Omental fat pad (tissue), 4 donors: Measurements from ENCODE around the gene RTKN2. TPM values are rescaled to one million over a fixed set of nuclear protein-coding genes. Genes with fewer than 3 reads are reported as not detected.
"Not testable (repeated sequence)": the region's sequence is repeated elsewhere in the genome, so short reads cannot be mapped to it uniquely, and the experiment has no call there.

Experiments used
- ATAC-seq: fragments of 150-250 bp; one replicate; pipeline ENCODE4 v1.9.1; 2016; ENCODE audit warnings: mild to moderate bottlenecking, moderate library complexity; ENCODE audit not compliant: low FRiP score
- DNase-seq: peaks from one replicate; pipeline ENCODE4 v3.0.0-alpha.2; 2019; ENCODE audit warnings: low spot score
- total RNA-seq, 4 donors: library from RNA; depleted of rRNA; stranded (reverse); fragments of >200 nt; gene quantifications; one replicate each; pipeline ENCODE4 v1.1.0, GENCODE V29; 2016
- TF ChIP-seq, protein P1 (sequence below), 3 donors: fragments of 450-650 bp; IDR thresholded peaks; one replicate each; pipeline ENCODE4 v1.5.1; 2016 to 2017; ENCODE audit warnings: antibody characterized with exemption in 3 of 3, mild to moderate bottlenecking in 3 of 3, moderate library complexity in 2 of 3

Gene RTKN2
- total RNA-seq, 4 donors from 2014 or later, result 0.09 to 0.48 (median 0.38) TPM; not detected in 1

DNA sequence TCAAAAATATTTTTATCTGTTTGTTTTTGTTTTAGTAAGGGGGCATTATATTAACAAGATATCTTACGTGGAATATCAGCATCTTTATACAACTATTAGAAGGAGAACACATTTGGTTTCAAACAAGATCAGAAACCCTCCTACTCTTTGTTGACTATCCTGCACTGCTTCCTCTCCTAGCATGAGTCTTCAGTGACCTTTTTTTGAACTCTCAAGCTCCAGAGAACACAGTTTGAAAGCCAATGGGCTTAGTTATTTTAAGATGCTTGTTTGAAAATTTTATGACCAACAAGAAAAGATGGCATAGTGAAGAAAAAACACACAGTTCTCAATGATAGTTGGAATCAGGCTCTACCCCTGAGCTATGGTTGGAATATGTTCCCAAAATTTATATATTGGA is 37.2 kb upstream of the RTKN2 start:
- no peak for DNase-seq
- ATAC-seq, result no peak
- TF ChIP-seq, protein P1, sequence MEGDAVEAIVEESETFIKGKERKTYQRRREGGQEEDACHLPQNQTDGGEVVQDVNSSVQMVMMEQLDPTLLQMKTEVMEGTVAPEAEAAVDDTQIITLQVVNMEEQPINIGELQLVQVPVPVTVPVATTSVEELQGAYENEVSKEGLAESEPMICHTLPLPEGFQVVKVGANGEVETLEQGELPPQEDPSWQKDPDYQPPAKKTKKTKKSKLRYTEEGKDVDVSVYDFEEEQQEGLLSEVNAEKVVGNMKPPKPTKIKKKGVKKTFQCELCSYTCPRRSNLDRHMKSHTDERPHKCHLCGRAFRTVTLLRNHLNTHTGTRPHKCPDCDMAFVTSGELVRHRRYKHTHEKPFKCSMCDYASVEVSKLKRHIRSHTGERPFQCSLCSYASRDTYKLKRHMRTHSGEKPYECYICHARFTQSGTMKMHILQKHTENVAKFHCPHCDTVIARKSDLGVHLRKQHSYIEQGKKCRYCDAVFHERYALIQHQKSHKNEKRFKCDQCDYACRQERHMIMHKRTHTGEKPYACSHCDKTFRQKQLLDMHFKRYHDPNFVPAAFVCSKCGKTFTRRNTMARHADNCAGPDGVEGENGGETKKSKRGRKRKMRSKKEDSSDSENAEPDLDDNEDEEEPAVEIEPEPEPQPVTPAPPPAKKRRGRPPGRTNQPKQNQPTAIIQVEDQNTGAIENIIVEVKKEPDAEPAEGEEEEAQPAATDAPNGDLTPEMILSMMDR (IDR thresholded peaks at IDR 0.05), result no peak

- TF ChIP-seq, protein P1 (IDR thresholded peaks at IDR 0.05), result no peak
- no peak for ATAC-seq
- no peak for DNase-seq
These were observed 35.3 kb upstream of the RTKN2 start for GRCh38 chr10:62303922-62304321.

DNA sequence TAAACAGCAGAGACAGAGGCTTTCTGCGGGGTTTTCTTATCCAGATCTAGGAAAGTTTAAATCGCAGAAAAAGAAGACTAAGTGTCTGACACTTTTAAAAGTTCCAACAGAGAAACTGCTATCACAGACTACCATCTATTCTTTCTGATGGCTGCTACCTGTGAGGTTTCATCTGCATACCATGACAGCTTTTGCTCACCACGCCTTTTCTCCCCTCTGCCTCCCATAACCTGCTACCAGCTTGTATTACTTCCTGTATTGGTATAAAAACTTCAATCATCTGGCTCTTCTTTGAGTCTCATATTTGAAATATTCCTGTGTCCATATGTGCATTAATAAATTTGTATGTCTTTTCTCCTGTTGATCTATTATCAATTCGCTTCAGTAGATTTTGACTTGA is 34.1 kb upstream of the RTKN2 start:
- ATAC-seq, result no peak
- TF ChIP-seq, protein P1 (IDR thresholded peaks at IDR 0.05), result no peak
- DNase-seq, result no peak

- TF ChIP-seq, protein P1 (IDR thresholded peaks at IDR 0.05), result no peak
- no peak for ATAC-seq
- DNase-seq, result no peak
These were observed 29.2 kb upstream of the RTKN2 start for GRCh38 chr10:62297857-62298256.

- DNase-seq (no peak), ATAC-seq (no peak)
- TF ChIP-seq, protein P1 (IDR thresholded peaks at IDR 0.05), result no peak
These were observed 15.6 kb upstream of the RTKN2 start for GRCh38 chr10:62284221-62284620.

DNA sequence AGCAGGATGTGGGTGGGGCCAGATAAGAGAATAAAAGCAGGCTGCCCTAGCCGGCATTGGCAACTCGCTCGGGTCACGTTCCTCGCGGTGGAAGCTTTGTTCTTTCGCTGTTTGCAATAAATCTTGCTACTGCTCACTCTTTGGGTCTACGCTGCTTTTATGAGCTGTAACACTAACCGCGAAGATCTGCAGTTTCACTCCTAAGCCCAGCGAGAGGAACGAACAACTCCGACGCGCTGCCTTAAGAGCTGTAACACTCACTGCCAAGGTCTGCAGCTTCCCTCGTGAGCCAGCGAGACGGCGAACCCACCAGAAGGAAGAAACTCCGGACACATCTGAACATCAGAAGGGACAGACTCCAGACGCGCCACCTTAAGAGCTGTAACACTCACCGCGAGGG is 12.7 kb upstream of the RTKN2 start:
- not testable (repeated sequence) for DNase-seq, ATAC-seq

GRCh38 chr10:62280392-62280791 is 11.7 kb upstream of the RTKN2 start:
- not testable (repeated sequence) for ATAC-seq, DNase-seq

DNA sequence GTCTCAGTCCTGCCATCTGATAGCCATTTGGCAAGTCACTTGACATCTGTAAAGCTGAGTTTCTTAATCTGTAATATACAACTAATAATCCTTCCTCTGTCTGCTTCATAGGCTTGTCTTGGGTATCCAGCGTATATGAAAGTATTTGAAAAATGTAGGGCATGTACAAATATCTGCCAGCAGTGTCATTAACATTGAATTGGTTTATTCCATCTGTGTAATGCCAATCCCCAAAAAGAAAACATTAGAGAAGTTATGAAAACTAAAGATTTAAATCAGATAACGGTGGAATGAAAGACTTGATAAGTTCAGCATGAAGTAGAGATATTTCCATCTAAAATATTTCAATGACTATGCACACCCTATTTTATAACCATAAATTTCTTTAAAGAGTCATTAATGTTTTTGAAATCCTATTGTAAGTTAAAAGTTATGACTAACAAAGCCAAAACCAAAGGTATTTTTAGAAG is 9.8 kb upstream of the RTKN2 start:
- DNase-seq (no peak), ATAC-seq (no peak)
- TF ChIP-seq, protein P1 (IDR thresholded peaks at IDR 0.05), result no peak
